HepG2 (cell line): ENCODE measurements around the gene PISD. TPM values are rescaled to one million over a fixed set of nuclear protein-coding genes. Genes with fewer than 3 reads are reported as not detected.

Experiments used
- KMT2A ChIP-seq: sonication (generic); formaldehyde crosslinking; IDR thresholded peaks from 2 replicates; pipeline ENCODE4 v1.4.0; 2020; ENCODE audit warnings: missing genetic modification reagents
- KMT2B ChIP-seq: IDR thresholded peaks from 2 replicates; pipeline ENCODE4 v1.6.1; 2016; ENCODE audit warnings: missing genetic modification reagents, missing compliant biosample characterization
- MXD3 ChIP-seq: IDR thresholded peaks from 2 replicates; pipeline ENCODE4 v1.6.1; 2016; ENCODE audit warnings: mild to moderate bottlenecking, missing biosample characterization, missing genetic modification reagents
- NCOA1 ChIP-seq: sonication (generic); formaldehyde crosslinking; IDR thresholded peaks from 2 replicates; pipeline ENCODE4 v1.9.0; 2021; ENCODE audit warnings: missing genetic modification reagents
- POLR2AphosphoS5 ChIP-seq: IDR thresholded peaks from 2 replicates; pipeline ENCODE4 v1.6.1; 2012; ENCODE audit warnings: low read depth, low read length
- SAFB2 ChIP-seq: sonication (generic); formaldehyde crosslinking; IDR thresholded peaks from 2 replicates; pipeline ENCODE4 v1.5.1; 2020; ENCODE audit warnings: missing genetic modification reagents, low read depth, mild to moderate bottlenecking, borderline replicate concordance
- SMC3 ChIP-seq: IDR thresholded peaks from 2 replicates; pipeline ENCODE4 v1.6.1; 2011; ENCODE audit warnings: low read length, improper control_type of control experiment
- ZNF121 ChIP-seq: sonication (generic); formaldehyde crosslinking; IDR thresholded peaks from 2 replicates; pipeline ENCODE4 v1.5.0; 2020; ENCODE audit warnings: mild to moderate bottlenecking, missing genetic modification reagents
- ZNF138 ChIP-seq: sonication (generic); formaldehyde crosslinking; IDR thresholded peaks from 2 replicates; pipeline ENCODE4 v1.5.0; 2020; ENCODE audit warnings: mild to moderate bottlenecking, low read depth, missing genetic modification reagents
- ZNF280B ChIP-seq: sonication (generic); formaldehyde crosslinking; IDR thresholded peaks from 2 replicates; pipeline ENCODE4 v1.5.0; 2020; ENCODE audit warnings: missing genetic modification reagents, mild to moderate bottlenecking, borderline replicate concordance
- ZNF337 ChIP-seq: sonication (generic); formaldehyde crosslinking; IDR thresholded peaks from 2 replicates; pipeline ENCODE4 v1.5.1; 2020; ENCODE audit warnings: missing genetic modification reagents, low read depth, mild to moderate bottlenecking, borderline replicate concordance
- ZNF362 ChIP-seq: sonication (generic); formaldehyde crosslinking; IDR thresholded peaks from 2 replicates; pipeline ENCODE4 v1.4.0; 2020; ENCODE audit warnings: missing genetic modification reagents, mild to moderate bottlenecking, borderline replicate concordance
- ZNF550 ChIP-seq: sonication (generic); formaldehyde crosslinking; IDR thresholded peaks from 2 replicates; pipeline ENCODE4 v1.4.0; 2020; ENCODE audit warnings: mild to moderate bottlenecking, missing genetic modification reagents, borderline replicate concordance
- ZNF562 ChIP-seq: sonication (generic); formaldehyde crosslinking; IDR thresholded peaks from 2 replicates; pipeline ENCODE4 v1.8.0; 2022; ENCODE audit warnings: missing genetic modification reagents, borderline replicate concordance
- ZNF790 ChIP-seq: sonication (generic); formaldehyde crosslinking; IDR thresholded peaks from 2 replicates; pipeline ENCODE4 v1.8.0; 2022; ENCODE audit warnings: missing genetic modification reagents, mild to moderate bottlenecking, borderline replicate concordance
- polyA plus RNA-seq, 8 experiments: library from polyadenylated mRNA; depleted of rRNA in 3 of 8; stranded (reverse) in 7 of 8; unstranded in 1 of 8; fragments of >200 nt; fragmentation: Illumina TruSeq in 4 of 8; extraction: Trizol in 4 of 8; gene quantifications; 2 replicates each; pipeline versions ENCODE4 v1.2.1 to v1.2.3, GENCODE V29; 2011 to 2016; ENCODE audit warnings: low read depth in 4 of 8, missing spikeins in 1 of 8, mixed read lengths in 1 of 8; ENCODE audit not compliant: insufficient read depth in 1 of 8
- total RNA-seq, 5 experiments: library from RNA; depleted of rRNA; stranded (reverse); fragments of >200 nt; fragmentation: Illumina TruSeq; extraction: Trizol; gene quantifications; 2 replicates each; pipeline ENCODE4 v1.2.3, GENCODE V29; 2016; ENCODE audit warnings: low read depth in 1 of 5
- TF ChIP-seq, protein P1 (sequence below): sonication (generic); formaldehyde crosslinking; IDR thresholded peaks from 2 replicates; pipeline ENCODE4 v1.5.0; 2020; ENCODE audit warnings: missing genetic modification reagents
- TF ChIP-seq, protein P2 (sequence below): sonication (generic); formaldehyde crosslinking; IDR thresholded peaks from 2 replicates; pipeline ENCODE4 v1.4.0; 2020; ENCODE audit warnings: low read depth, missing genetic modification reagents
- TF ChIP-seq, protein P3 (sequence below): sonication (generic); formaldehyde crosslinking; IDR thresholded peaks from 2 replicates; pipeline ENCODE4 v1.4.0; 2020; ENCODE audit warnings: missing genetic modification reagents

Gene PISD
- total and polyA plus RNA-seq, 2 of the 13 experiments (the other 11 are each of a cell fraction or from before 2014, with no cell fraction given) = 30.1 to 47.7 TPM

GRCh38 chr22:31661851-31662667, at the start of gene PISD (continued):
- TF ChIP-seq ZNF362 (CRISPR knock-in tag) (peak; percentile 34; the same call in 1 of the 2 replicates), ZNF790 (CRISPR knock-in tag) (no peak), MXD3 (CRISPR knock-in tag) (peak; percentile 64; the same call in 1 of the 2 replicates), KMT2A (peak; percentile 90), NCOA1 (peak; percentile 65; the same call in 1 of the 2 replicates), ZNF337 (CRISPR knock-in tag) (0 out of 2 replicates have a peak, but pooled peaks have one; percentile 45), KMT2B (CRISPR knock-in tag) (peak; percentile 94), ZNF280B (CRISPR knock-in tag) (peak; percentile 80), ZNF550 (CRISPR knock-in tag) (no peak), ZNF562 (CRISPR knock-in tag) (no peak), ZNF138 (CRISPR knock-in tag) (0 out of 2 replicates have a peak, but pooled peaks have one; percentile 60), SMC3 (no peak), SAFB2 (CRISPR knock-in tag) (peak; percentile 79; the same call in 1 of the 2 replicates), ZNF121 (no peak; the same call in 1 of the 2 replicates), POLR2AphosphoS5 (peak; percentile 92)
- TF ChIP-seq, protein P1, sequence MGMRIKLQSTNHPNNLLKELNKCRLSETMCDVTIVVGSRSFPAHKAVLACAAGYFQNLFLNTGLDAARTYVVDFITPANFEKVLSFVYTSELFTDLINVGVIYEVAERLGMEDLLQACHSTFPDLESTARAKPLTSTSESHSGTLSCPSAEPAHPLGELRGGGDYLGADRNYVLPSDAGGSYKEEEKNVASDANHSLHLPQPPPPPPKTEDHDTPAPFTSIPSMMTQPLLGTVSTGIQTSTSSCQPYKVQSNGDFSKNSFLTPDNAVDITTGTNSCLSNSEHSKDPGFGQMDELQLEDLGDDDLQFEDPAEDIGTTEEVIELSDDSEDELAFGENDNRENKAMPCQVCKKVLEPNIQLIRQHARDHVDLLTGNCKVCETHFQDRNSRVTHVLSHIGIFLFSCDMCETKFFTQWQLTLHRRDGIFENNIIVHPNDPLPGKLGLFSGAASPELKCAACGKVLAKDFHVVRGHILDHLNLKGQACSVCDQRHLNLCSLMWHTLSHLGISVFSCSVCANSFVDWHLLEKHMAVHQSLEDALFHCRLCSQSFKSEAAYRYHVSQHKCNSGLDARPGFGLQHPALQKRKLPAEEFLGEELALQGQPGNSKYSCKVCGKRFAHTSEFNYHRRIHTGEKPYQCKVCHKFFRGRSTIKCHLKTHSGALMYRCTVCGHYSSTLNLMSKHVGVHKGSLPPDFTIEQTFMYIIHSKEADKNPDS (CRISPR knock-in tag) = 0 out of 2 replicates have a peak, but pooled peaks have one; percentile 68
- TF ChIP-seq, protein P2, sequence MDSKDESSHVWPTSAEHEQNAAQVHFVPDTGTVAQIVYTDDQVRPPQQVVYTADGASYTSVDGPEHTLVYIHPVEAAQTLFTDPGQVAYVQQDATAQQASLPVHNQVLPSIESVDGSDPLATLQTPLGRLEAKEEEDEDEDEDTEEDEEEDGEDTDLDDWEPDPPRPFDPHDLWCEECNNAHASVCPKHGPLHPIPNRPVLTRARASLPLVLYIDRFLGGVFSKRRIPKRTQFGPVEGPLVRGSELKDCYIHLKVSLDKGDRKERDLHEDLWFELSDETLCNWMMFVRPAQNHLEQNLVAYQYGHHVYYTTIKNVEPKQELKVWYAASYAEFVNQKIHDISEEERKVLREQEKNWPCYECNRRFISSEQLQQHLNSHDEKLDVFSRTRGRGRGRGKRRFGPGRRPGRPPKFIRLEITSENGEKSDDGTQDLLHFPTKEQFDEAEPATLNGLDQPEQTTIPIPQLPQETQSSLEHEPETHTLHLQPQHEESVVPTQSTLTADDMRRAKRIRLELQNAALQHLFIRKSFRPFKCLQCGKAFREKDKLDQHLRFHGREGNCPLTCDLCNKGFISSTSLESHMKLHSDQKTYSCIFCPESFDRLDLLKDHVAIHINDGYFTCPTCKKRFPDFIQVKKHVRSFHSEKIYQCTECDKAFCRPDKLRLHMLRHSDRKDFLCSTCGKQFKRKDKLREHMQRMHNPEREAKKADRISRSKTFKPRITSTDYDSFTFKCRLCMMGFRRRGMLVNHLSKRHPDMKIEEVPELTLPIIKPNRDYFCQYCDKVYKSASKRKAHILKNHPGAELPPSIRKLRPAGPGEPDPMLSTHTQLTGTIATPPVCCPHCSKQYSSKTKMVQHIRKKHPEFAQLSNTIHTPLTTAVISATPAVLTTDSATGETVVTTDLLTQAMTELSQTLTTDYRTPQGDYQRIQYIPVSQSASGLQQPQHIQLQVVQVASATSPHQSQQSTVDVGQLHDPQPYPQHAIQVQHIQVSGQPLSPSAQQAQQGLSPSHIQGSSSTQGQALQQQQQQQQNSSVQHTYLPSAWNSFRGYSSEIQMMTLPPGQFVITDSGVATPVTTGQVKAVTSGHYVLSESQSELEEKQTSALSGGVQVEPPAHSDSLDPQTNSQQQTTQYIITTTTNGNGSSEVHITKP (CRISPR knock-in tag) = no peak
- TF ChIP-seq, protein P3, sequence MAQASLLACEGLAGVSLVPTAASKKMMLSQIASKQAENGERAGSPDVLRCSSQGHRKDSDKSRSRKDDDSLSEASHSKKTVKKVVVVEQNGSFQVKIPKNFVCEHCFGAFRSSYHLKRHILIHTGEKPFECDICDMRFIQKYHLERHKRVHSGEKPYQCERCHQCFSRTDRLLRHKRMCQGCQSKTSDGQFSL (CRISPR knock-in tag) = no peak
